H1 (cell line): ENCODE data around the gene CTPS2.

Source experiments
- EP300 ChIP-seq, 2 experiments: IDR thresholded peaks; 1 replicate in 1 of 2; 2 replicates in 1 of 2; pipeline ENCODE4 v1.6.1; 2011 to 2012; ENCODE audit warnings: low read depth in 2 of 2, low read length in 2 of 2, mild to moderate bottlenecking in 2 of 2, borderline replicate concordance in 1 of 2, inconsistent platforms in 1 of 2, moderate library complexity in 1 of 2
- SUZ12 ChIP-seq: fragments of 200-600 bp; sonication (generic); IDR thresholded peaks from 2 replicates; pipeline ENCODE4 v1.6.1; 2012; ENCODE audit warnings: mild to moderate bottlenecking, inconsistent platforms, low read length, moderate library complexity, mixed read lengths

- TF ChIP-seq EP300 (IDR thresholded peaks at IDR 0.05; ENCODE audit: borderline replicate concordance in 1 of 2, low read depth in 2 of 2, low read length in 2 of 2) (no peak), SUZ12 (no peak)
Measured at GRCh38 chrX:16711893-16712547, 449 bp downstream of the CTPS2 start.
